ENCODE measurements around the gene CCNL2.
"Not testable (repeated sequence)": the region's sequence is repeated elsewhere in the genome, so short reads cannot be mapped to it uniquely, and the experiment has no call there.

The CCNL2 gene

DNA sequence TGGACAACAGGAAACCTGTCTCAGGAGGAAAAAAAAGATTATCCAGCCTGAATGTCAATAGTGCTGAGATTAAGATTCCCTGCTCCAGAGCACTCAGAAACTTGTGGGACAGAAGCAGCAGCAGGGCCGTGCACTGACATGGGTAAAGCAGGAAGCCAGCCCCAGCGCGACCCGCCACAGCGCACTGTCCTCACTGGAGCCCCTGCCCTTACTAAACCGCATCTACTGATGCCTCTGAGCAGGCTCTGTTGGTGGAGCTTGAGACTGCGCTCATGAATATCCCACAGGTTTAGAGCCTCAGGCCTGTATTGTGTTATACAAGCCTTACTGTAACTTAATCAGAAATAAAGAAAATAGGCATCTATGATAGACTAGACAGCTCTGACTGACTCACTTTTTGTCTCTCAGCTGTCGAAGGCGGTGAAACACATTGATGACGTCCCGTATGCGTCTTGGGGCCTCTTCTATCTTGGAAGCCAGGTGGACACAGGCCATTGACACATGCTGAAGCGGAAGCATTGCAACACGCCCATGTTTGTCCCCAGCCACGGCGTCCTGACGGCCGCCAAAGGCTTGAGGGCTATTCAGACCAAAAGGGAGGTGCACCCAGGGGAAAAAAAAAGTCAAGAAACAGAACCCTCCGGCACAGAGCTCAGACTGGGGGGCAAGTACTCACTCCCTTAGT, 1.2 kb downstream of the CCNL2 start:
- peak; percentile 49 for DNase-seq

DNA sequence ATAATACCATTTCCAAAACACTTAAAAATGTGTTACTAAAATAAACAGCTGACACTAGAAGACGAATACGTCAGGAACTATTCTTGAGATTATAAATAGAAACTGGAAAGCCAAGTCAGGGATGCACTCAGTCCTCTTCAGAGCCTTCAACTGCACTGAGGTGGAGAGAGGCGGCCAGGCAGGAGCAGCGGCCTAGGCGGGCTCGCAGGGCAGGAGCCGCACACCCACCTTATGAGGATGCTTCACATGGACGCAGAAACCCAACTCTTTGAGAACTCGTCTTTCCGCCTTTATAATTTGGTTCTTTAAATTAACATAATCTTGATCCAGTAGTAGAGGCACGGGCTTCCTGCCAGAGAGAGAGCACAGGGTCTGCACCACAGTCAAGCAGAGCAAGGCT, 4.0 kb downstream of the CCNL2 start:
- no peak for DNase-seq

DNA sequence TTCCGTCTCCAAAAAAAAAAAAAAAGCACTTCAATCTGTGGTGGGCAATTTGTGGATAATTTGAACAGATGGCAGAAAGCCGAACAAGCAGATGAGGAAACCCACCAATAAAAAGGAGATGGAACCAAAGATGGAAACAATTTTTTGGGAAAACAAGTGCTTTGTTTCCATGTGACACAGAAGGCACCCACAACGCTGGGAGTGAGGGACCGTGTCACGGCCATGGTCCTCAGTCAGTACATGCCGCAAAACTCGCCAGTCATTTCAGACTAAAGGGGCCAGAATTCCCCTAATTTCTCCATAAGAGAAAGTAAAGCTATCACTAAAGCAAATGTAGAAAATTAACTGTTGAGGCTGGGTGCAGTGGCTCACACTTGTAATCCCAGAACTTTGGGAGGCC, 5.0 kb downstream of the CCNL2 start:
- DNase-seq, result no peak

DNA sequence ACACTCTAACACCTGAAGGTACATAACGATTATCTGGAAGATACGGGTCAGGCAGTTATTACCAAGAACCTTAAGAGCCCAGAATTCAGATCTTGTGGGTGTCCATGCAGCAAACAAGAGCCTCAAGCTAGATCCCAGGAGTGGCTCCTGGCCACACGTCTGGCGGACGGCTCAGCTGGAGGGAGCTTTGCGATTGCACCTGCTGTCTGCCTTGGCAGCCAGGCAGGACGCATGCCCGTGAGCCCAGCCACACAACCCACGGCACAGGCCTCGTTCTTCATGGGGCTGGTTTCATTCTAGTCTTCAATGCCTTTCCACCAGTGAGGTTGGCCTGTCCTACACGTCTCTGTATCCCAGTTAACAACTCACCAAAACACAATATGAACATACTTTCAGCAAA, 5.7 kb downstream of the CCNL2 start:
- no peak for DNase-seq

DNA sequence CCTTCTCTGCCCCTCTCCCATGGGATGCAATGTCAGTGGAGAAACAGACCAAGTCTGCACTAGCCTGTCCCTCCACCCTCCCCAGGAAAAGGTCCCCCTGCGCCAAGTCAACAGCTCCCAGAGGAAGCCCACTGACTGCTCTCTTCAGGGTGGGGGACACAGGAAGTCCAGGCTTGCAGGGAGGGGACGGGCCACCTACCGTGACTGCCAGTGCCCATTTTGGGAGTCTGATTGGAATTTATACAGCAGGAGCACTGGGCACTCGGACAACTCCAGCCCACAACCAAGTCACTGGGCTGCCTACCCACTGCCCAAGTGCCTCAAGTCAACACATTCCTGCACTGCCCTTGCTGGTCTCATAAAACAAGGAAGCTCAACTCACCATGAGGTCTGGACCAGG, 6.1 kb downstream of the CCNL2 start:
- no peak for DNase-seq

DNA sequence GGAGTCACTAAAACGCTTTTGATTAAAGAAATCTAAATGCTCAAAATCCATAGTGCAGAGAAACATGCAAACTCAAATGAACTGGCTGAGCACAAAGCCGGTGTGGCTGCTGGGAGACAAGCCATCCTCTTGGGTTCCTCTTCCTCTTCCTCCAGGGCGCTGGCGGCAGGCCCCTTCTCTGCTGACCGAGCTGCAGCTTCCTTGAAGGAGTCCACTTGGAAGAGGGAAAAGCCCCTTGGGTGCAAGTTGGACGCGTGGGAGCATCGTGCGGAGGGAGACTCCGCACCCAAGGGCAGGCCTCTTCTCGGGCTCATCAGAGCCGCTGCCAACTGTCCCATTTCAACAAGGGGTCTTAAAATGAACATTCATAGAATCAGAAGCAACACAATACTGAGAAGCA, 7.9 kb downstream of the CCNL2 start:
- DNase-seq, result no peak

DNA sequence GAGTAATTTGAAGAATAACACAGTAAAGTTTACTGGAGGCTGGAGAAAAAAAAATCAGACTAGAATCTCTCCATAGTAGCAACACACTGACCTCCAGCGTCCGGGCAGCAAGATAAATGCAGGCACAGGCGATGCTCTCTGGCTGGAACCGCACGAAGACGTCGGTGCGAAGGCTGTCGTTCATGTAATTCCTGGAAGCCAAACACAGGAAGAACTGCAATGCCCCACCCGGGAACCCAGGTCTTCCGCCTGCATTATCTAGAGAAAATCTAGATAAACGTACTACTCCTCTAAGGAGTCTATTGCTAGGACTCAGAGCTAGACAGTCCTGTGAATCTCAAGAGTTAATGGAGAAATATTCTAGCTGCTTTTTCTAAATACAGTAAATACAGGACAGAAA, 8.5 kb downstream of the CCNL2 start:
- DNase-seq, result no peak

DNA sequence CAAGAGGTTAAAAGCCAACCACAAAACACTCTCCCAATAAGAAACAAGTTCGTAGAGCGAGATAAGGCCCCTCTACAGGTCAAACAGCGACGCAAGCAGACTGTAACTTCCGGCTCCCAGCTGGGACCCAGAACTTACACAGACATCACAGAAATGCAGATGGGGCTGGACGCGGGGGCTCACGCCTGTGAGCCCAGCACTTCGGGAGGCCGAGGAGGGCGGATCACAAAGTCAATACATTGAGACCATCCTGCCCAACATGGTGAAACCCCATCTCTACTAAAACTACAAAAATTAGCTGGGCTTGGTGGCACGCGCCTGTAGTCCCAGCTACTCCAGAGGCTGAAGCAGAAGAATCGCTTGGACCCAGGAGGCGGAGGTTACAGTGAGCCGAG, 11.1 kb downstream of the CCNL2 start:
- DNase-seq, result no peak

DNA sequence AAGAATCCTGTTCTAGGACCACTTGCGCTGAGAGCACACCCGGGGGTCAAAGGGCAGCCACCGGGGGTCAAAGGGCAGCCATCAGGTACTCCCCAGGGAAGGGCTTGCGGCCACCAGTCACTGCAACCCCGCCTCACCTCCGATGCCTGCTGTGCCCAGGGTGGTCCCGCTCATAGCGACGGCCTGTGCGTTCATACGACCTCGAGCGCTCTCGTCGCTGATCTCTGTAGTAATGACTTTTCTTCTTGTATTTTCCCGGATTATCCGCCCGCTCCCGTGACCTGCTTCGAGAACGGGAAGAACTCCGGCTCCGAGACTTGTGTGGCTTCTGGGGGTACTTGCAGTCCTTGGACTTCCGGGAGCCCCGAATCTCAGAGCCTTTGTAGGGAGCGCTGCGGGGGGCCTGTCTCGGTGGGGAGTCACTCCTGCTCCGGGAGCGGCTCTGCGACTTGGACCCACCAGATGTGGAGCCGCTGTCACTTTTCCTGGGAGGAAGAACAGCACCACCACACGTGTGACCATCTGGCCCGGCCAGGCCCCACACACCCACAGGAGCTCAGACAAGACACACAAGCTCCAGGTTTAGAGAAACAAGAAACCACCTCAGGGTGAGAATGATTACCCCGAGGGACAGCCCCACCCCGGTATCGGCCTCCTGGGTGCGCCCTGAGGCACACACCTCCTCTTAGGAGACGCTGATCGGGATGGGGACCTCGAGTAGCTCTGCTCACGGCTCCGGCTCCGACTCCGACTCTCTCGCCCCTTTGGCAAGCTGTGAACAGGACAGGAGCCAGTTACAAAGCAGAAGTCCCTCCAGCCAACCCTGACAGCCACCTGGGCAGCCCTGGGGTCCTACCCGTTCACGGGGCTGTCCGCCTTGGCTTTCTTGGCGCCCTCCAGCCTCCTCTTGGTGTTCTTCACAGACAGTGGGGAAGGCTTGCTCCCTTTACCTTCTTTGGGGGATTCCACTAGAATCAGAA, 11.7 kb downstream of the CCNL2 start:
- DNase-seq, result no peak

DNA sequence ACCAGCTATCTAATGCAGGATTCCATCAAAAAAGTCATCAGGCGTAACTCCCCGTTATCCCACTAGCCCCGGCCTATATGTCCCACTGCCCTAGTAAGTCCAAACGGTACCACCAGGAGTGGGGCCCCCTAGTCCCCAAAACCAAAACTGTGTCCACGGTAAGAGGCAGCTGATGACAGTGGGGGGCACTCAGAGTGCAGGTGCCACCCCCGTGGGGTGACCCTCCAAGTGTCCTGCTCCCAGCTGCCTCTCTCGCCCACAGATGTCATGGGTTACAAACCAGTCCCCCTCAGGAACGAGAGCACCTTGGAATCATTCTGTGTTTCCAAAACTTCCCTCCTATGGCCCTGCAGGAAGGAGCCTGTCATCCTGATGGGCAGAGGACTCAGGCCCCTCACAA, 13.2 kb downstream of the CCNL2 start:
- no peak for DNase-seq

DNA sequence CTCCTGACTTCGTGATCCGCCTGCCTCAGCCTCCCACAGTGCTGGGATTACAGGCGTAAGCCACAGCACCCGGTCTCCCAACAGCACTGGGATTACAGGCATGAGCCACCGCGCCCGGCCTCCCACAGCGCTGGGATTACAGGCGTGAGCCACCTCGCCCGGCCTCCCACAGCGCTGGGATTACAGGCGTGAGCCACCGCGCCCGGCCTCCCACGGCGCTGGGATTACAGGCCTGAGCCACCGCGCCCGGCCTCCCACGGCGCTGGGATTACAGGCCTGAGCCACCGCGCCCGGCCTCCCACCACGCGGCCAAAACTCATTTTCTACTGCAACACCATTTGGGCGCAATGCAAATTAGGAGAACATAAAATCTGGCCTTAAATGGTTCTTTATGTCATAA, 13.8 kb downstream of the CCNL2 start:
- DNase-seq, result not testable (repeated sequence)

DNA sequence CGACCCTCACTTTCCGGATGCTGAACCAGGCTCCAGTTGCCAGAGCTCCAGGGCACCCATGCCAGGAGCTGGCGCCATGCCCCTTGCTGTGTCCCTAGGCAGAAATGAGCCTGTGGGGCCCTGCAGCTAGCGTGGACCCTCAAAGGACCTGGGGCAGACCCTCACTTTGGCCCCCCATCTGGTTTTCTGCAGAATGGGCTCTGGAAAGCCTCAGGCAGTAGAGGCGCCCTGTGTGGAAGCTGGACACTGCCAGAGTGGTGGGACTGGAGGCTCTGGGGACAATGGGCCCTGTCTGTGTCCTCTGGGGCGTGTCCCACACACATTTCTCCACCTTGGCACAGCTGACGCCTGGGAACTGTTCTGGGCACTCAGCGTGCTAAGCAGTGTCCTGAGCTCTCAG, 17.8 kb downstream of the CCNL2 start:
- no peak for DNase-seq

DNA sequence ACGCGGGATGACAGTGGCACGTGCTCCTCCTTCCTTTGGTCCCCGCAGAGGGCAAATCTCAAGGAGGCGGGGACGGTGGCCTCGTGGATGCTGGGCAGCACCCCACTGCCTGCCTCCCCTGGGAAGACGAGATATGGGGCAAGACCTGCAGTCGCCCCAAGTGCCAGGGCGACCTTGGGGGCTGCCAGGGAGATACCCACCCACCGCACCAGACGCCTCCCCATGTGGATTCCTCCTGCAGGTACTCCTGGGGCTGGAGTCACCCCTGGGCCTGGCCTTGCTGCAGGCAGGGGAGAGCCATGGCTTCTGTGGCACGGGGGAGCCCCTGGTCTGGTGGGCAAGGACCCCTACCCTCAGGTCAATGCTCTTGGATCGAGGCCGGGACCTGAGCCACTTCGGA, 18.3 kb downstream of the CCNL2 start:
- DNase-seq, result no peak

DNA sequence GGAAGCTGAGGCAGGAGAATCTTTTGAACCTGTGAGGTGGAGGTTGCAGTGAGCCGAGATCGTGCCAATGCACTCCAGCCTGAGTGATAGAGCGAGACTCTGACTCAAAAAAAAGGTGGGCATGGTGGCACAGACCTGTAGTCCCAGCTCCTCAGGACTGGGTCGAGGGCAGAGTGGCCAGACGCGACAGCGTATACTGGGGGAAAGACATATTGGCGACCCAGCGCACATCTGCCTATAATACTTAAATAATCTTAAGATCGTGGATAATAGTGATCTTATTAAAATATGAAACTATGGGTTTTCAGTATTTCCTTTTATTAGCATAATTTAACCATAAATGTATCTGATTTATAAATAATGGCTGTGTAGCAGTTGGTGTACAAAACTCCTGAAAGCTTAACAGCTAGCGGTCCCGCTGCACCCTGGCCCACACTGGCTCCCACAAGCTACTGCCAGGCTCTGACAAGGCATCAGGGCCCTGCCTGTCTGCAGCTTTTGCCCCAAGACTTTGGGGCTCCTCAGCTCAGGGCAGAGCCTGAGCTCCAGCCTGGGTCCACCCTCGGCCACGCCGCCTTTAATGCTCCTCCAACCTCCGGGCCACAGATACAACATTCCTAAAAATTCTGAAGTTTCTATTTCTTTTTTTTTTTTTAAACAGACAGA, 21.5 kb downstream of the CCNL2 start:
- no peak for DNase-seq

DNA sequence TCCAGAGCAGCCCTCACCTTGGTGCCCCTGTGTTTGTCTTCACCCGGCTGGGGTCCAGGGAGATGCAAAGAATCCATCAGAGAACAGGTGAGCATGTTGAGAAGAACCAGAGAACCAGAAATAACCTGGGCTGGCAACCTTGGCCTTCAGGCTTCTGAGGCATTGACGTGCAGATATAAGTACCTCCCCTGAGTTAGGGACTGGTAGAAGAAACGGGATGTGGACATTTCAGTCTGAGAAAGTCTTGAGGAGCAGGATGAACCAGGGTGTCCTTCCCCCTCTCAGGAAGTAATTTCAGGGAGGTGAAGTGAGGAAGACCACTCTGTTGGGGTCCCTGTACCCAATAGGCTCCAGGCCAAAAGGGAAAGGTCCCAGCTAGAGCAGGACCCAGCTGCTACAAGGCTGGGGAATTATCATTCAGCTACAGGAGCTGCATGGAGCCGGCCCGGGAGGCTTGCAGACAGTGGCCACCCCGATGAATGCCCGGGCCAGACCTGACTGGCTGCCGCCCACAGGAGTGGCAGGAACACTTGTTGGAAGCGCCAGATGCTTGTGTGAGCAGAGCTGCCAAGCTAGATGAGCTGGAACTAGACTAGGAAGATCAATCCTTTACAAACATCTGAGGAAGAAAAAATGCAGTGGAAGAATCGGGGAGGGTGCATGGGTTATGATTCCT, 22.4 kb downstream of the CCNL2 start:
- DNase-seq, result no peak

DNA sequence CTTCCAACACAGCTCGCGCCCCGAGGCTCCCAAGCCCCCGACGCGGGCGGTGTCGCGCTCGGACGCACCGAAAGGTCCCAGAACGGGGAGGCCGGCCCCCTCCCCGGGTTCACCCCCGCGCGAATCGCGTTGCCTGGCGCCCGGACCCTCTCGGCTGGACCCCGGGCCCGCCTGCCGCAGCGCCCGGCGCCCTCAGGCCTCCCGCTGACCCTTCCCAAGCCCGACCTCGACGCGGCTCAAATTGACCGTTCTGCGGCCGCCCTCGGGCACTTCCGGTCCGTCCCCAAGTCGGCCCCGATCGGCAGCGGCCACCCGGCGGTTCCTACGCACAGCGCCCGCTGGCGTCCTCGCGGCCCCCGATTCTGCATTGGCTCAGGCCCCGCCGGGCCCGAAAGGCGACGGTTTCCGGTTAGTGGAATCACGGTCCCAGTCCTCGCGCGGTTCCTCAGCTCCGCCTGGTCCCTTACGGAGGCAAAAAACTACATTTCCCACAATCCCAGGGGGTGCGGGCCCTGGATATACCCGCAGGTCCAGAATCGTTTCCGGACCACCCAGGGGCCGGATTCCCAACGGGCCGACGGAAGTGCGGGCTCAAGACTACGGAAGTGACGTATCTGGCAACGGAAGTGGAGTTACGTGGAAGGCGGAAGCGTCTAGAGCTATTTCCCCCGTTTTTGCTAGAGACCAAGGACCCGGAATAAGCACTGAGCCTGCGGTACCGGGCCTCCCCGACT, 24.0 kb downstream of the CCNL2 start, which contains the start of gene AURKAIP1:
AURKAIP1 (minus strand) TSS at position 279 of the 734 bp plus-strand sequence. CDS start 451 bp downstream, outside the sequence.
- DNase-seq, result peak; percentile 99

DNA sequence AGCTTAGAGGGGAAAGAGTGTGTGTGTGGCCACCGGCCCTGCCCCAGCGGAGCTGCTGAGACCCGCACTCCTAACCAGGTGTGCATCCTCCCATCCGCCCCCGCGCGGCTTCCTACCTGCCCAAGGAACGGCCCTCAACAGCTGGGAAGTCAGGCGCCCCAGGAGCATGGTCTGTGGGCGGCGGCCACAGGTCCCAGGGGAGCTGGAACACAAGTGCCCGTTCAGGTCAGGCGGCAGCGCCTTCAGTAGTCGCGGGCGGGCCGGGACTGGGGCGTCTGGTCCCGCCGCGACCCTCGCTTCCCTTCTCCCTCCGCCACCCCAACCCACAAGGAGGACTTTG, 24.6 kb downstream of the CCNL2 start:
- no peak for DNase-seq

DNA sequence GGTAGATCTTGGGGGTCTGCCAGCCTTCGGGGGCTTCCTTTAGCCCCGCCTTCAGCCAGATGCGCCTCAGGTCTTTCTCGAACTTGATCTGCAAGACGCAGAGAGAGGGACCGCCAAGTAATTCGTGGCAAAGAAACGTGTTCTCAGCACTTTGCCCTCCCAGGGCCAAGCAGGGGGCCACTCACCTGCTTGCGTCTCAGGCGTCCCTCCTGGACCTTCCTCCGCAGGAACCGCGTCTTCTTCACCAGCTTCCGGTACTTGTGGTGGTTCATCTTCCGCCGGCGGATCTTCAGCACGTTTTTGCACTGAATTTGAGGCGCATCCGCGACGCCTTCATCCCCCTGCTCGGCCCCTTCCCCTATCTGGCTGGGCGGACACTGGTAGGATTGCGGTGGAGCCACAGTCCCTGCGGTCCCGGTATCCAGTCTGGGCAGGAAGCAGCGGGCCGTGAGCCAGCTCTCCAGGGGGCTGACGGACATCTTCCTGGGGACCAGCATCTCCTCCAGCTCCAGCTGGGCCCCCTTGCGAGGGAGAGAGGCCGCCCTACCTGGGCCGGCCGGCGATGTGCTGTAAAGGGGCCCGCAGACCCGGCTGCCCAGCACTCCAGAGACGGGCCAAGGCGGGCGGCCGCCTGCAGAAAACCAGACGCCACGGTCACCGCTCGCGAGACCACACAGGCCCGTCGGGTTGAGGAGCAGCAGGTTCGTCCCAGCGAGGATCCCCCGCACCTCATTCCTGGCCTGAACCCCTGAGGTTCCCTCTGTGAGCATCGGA, 25.1 kb downstream of the CCNL2 start:
- no peak for DNase-seq

DNA sequence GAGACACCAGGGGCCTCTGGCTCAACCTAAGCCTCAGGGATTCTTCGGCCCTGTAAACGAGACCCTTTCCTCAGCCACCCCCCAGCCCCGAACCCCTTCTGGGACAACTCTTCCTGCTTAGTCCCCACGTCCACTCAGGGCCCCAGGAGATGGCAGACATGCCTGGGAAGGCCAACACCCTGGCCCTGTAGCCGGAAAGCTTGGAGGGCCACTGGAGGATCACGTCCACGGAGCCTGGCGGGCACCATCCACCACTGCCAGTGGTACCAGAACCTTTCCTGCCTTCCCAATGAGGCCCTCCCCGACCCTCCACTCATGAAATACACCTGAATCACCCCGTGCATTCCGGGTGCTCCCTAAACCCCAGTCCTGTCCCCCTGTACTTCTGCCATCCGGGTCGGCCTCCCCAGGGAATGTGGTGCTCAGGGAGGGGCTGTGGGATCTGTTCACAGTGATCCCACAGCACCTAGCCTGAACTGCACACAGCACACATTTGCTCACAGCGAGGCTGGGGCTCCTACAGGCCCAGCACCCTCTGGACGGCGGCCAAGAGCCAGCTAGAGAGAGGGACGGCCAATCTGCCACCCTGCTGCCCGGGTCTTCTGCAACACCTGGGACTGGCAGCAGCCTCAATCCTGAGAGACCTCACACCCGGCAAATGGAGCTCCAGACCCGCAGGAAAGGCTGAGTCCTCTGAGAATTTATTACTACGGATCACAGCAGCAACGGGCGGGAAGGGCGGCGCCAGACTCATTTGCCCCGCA, 25.9 kb downstream of the CCNL2 start:
- no peak for DNase-seq
